ENCODE results near the gene DESI2.
"Not testable (repeated sequence)": the region's sequence is repeated elsewhere in the genome, so short reads cannot be mapped to it uniquely, and the experiment has no call there.

The DESI2 gene

DNA sequence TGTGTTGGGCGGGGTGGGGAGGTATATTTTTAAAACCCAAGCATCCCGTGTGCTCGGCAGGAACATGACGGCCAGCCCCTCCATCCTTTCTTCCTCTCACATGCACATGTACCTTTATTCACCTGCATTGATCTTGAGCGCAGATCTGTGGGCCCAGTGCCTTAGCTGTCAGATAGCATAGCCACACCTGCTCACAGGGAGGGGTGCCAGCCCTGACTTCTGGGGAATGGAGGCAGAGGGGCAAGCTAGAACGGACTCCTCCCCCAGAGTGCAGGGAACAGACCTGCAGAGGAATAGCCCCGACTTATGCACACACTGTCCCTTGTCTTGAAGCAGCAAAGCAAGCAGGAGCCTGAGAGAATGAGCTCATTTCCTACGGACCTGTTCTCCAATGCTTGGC lies 56.1 kb downstream of the DESI2 start:
- Mint-ChIP-seq H3K9me3 (no peaks in the 10 kb centered on the region), H3K27ac (no peak overlapping the region), H3K4me1 (ENCODE audit: low read depth) (peaks cover 6% of the 10 kb centered on the region), H3K27me3 (no peaks in the 10 kb centered on the region), H3K4me3 (no peak overlapping the region), H3K36me3 (ENCODE audit: low read depth) (peaks cover 22% of the 10 kb centered on the region)

DNA sequence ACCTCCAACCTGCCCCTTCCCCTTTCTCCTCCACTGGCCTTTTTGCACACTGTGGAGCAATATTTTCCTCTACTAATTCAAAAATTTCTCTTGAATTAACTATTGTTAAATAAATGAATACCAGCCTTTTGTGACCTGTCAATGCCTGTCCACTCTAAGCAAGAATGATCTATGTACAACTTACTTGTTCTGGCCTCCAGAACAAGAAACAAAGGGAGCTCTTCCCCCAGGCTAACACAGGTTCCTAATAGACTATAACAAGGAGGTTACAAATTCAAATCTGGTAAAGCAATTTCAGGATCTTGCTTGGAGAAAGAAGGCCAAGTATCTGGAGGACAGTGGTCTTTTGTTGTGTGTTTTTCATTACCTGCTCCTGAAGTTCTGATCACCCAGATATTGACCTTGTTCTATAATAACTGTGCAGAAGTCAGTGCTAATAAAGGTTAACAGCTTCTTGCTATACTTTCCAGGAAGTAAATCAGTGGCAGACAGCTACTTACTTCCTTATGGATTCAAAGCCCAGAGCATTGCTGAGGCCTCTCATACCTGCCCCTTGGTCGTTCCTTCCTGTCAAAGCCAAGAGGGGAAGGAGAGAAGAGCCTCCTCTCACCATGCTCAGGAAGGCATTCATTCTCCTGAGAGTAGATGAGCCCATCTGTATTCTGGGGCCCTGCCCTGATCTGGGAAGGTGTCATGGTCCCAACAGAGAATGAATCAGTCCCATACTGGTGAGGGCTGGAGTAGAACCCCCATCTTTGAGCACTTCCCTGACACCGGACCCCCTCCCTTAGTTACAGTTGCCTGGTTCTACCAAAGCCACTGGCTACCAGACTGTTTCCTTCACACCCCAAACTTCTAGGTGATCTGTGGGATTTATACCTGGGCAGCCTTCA lies 56.8 kb downstream of the DESI2 start:
- no peak overlapping the region for H3K4me3 Mint-ChIP-seq
- no peak overlapping the region for H3K27ac Mint-ChIP-seq
- H3K4me1 Mint-ChIP-seq (ENCODE audit: low read depth), result peaks cover 6% of the 10 kb centered on the region
- H3K9me3 Mint-ChIP-seq, result no peaks in the 10 kb centered on the region
- no peaks in the 10 kb centered on the region for H3K27me3 Mint-ChIP-seq
- H3K36me3 Mint-ChIP-seq (ENCODE audit: low read depth), result peaks cover 18% of the 10 kb centered on the region

DNA sequence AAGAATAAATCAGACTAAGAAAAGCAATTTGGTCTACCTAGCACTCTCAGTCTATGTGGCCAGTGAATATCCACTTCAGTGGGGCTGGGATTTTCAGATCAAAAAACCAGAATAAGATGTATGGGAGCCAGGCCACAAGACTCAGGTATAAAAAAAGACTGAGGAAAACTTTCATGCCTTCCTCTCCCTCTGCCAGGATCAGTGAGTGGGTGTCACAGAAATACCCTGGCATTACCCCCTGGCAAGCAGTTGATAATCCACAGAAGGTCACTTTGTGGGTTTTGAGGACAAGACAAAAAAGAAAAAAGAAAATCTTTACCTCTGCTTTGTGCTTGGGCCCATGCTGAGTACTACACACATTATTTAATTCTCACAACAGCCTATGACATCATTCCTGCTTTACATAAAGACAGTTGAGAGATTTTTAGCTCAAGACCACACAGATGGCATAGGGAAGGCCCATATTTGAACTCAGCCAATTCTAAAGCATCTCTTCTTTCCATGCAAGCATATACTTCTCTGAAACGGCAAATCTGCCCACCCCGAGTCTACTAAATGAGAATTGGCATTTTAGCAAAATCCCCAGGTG lies 57.6 kb downstream of the DESI2 start:
- no peak overlapping the region for H3K27ac Mint-ChIP-seq
- no peak overlapping the region for H3K4me3 Mint-ChIP-seq
- H3K4me1 Mint-ChIP-seq (ENCODE audit: low read depth), result peaks cover 6% of the 10 kb centered on the region
- H3K36me3 Mint-ChIP-seq (ENCODE audit: low read depth), result peaks cover 10% of the 10 kb centered on the region
- H3K9me3 Mint-ChIP-seq, result no peaks in the 10 kb centered on the region
- no peaks in the 10 kb centered on the region for H3K27me3 Mint-ChIP-seq

DNA sequence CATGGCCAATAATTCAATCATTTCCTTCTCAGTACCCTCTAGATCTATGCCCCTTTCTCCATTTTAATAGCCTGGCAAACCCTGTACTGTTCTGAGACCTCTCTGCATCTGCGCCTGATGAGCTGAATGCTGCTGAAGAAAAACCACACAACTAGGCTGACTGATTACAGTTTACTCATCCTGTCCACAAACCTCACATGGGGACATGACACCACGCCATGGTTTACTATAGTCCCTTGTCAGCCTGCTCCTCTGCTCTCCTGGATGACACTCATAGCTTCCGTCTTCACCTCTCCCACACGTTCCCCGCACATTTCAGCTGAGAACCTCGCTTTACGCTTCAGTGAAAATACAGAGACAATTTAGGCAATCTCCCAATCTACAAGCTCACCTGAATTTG lies 59.7 kb downstream of the DESI2 start:
- Mint-ChIP-seq H3K27me3 (no peaks in the 10 kb centered on the region), H3K36me3 (ENCODE audit: low read depth) (no peaks in the 10 kb centered on the region), H3K4me3 (no peak overlapping the region), H3K27ac (no peak overlapping the region), H3K9me3 (no peaks in the 10 kb centered on the region), H3K4me1 (ENCODE audit: low read depth) (peaks cover 6% of the 10 kb centered on the region)

DNA sequence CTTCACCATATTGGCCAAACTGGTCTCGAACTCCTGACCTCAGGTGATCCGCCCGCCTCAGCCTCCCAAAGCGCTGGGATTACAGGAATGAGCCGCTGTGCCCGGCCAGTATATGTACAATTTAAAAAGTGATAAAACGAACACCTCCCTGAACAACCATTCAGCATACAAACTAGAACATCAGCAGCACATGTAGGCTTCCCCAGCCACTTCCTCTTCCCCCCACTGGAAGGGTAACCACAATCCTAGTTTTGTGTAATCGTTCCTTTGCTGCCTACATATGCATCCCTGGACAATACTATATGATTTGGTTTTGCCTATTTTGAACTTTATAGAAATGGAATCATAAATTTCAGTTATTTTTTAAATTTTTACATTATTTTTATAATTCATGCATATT lies 60.4 kb downstream of the DESI2 start:
- Mint-ChIP-seq H3K4me1 (ENCODE audit: low read depth) (peaks cover 6% of the 10 kb centered on the region), H3K27me3 (no peaks in the 10 kb centered on the region), H3K9me3 (no peaks in the 10 kb centered on the region), H3K36me3 (ENCODE audit: low read depth) (no peaks in the 10 kb centered on the region), H3K4me3 (no peak overlapping the region), H3K27ac (no peak overlapping the region)

DNA sequence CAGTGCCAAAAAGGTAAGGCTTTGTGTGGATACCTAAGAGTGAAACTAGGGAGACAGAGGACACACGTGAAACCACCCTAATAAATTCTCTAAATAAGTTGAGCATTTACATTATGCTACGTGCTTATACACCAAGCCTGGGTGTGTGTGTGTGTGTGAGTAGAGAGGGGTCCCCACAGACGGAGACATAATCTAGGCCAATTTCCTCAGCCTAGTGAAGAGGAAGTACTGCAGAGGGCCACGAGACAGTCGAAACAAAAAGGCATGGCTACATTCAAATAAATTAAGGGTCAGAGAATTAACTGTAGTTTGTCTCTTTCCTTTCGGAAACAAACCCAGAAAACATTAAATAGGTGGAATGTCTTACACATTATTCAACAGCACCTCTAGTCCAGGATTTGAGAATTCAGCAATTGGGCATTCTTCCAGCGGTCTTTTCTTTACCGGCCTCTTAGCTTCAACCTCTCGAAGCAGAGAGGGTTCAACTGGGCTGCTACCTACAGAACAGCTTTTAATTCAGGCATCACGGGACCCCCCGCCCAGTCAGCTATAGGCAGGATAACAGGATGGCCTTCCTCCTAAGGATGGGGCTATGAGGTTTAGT lies 75.0 kb downstream of the DESI2 start:
- no peak overlapping the region for H3K27ac Mint-ChIP-seq
- H3K4me1 Mint-ChIP-seq (ENCODE audit: low read depth), result peaks cover 11% of the 10 kb centered on the region
- H3K4me3 Mint-ChIP-seq, result no peak overlapping the region
- peaks cover 20% of the 10 kb centered on the region for H3K27me3 Mint-ChIP-seq
- H3K9me3 Mint-ChIP-seq, result no peaks in the 10 kb centered on the region
- no peaks in the 10 kb centered on the region for H3K36me3 Mint-ChIP-seq (ENCODE audit: low read depth)

DNA sequence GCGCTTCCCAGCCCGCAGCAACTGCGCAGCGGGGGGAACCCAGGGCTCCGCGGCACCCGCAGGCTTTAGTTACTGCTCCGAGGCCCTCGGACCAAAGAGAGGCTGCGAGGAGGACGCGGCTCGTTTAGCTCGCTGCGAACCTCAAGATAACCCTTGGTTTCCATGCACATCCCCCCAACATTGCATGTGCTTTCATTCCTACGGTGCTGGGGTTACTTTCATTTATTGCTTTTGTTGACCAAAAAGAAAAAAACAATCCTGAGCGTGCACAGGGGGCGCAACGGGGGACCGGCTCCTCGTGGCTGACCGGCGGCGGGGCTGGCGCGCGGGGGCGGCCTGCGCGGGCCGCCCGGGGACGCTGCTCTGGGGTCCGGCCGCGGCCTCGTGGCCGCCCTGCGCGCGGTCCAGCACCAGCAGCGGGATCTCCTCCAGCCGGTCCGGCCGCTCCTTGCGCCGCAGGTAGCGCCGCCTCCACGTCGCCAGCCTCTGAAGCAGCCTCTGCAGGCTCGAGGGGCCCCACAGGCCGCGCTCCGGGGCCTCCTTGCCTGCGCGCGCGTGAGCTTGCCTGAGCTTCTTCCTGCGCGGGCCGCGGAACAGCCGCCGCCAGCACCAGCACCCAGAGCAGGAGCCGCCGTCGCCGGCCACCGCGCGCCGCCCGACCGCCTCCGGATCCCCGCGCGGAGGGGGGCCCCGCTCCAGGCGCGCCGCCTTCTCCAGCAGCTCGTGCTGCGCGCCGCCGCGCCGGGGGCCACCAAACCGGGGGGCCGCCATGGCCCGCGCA lies 77.4 kb downstream of the DESI2 start:
- no peaks in the 10 kb centered on the region for H3K36me3 Mint-ChIP-seq (ENCODE audit: low read depth)
- H3K27ac Mint-ChIP-seq, result peak overlapping the region; percentile 32
- H3K27me3 Mint-ChIP-seq, result peaks cover 20% of the 10 kb centered on the region
- no peaks in the 10 kb centered on the region for H3K9me3 Mint-ChIP-seq
- peaks cover 11% of the 10 kb centered on the region for H3K4me1 Mint-ChIP-seq (ENCODE audit: low read depth)
- peak overlapping the region; percentile 86 for H3K4me3 Mint-ChIP-seq

DNA sequence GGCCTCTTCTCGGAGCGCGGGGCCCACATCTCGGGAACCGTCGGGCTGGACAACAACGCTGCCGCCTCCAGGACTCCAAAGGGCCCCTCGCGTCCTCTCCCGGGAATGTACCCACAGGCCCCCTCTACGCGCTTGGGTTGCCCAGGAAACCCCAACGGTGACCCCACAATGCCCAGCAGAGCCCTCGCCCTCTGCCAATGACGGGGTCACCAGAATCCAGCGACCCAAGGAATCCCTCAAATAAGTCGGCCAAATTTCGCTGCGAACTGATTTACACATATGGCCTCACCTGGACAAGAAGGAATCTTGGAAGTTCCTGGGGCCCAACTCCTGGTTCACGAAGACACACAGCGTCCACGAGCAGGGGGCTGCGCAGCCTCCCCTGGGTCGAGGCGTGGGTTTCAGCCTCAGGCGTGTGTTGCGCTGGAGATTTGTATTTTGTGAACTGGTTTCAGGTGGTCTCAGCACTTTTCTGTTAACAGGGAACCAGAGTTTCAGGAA lies 78.1 kb downstream of the DESI2 start:
- no peaks in the 10 kb centered on the region for H3K36me3 Mint-ChIP-seq (ENCODE audit: low read depth)
- no peaks in the 10 kb centered on the region for H3K9me3 Mint-ChIP-seq
- peaks cover 11% of the 10 kb centered on the region for H3K4me1 Mint-ChIP-seq (ENCODE audit: low read depth)
- H3K27ac Mint-ChIP-seq, result no peak overlapping the region
- H3K4me3 Mint-ChIP-seq, result peak overlapping the region; percentile 69
- peaks cover 20% of the 10 kb centered on the region for H3K27me3 Mint-ChIP-seq

DNA sequence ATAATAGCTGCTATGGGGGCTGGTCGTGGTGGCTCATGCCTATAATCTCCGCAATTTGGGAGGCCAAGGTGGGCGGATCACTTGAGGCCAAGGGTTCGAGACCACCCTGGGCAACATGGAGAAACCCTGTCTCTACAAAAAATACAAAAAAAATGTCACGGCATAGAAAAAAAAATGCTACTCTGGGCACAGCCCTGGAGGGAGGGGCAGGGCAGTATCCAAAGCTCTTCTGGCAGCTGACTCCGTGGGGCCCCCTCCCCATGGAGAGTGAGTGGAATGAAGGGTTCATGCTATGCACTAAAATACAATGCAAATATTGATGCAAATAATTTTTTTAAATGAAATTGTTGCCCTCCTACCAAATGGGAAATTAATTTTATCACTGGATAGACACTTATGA lies 78.7 kb downstream of the DESI2 start:
- no peaks in the 10 kb centered on the region for H3K36me3 Mint-ChIP-seq (ENCODE audit: low read depth)
- no peak overlapping the region for H3K4me3 Mint-ChIP-seq
- H3K9me3 Mint-ChIP-seq, result no peaks in the 10 kb centered on the region
- H3K27ac Mint-ChIP-seq, result no peak overlapping the region
- H3K4me1 Mint-ChIP-seq (ENCODE audit: low read depth), result peaks cover 11% of the 10 kb centered on the region
- H3K27me3 Mint-ChIP-seq, result peaks cover 20% of the 10 kb centered on the region

DNA sequence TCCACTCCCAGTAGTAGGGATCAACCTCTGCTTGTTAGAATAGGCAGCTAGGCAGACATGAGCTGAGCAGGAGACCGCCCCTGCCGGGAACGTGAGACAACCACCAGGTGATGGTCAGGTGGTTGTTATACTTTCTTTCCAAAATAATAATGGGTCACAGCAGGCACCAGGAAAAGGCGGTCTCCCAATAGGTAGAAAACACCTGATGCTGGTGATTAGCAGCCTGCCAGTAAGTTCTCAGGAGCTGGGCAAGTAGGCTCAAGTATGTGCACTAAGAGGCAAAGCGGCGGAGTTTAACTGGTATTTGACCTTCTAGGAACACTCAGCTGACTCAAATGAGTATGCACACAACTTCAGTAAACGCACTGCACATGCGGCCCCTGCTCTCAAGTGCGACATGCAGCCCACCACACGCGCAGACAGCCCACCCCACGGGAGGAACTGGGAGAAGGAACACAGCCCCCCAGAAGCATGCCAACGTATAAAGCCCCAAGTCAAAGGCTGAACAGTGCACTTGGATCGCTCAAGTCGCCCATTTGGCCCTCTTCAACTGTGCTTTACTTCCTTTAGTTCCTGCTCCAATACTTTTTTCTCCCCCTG lies 80.0 kb downstream of the DESI2 start:
- H3K4me3 Mint-ChIP-seq, result no peak overlapping the region
- H3K36me3 Mint-ChIP-seq (ENCODE audit: low read depth), result no peaks in the 10 kb centered on the region
- no peaks in the 10 kb centered on the region for H3K9me3 Mint-ChIP-seq
- H3K27ac Mint-ChIP-seq, result no peak overlapping the region
- H3K27me3 Mint-ChIP-seq, result peaks cover 20% of the 10 kb centered on the region
- H3K4me1 Mint-ChIP-seq (ENCODE audit: low read depth), result peaks cover 11% of the 10 kb centered on the region

DNA sequence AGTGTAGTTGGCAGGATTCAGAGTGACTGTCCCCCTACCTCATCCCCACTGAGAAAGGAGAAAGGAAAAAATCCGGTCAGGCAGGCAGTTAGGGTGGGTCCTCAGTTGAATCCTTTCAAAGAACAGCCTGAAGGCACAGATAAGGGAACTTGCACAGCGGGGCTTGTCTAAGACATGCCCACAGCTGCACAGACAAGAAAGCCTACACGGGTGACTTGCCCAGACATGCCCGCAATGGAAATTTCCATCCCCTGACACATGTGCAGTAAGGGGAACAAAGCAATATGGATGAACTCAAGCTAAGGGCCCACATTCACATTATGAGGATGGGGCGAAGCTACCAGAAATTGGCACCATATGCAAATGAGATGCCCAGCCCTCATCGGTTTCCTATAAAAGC lies 82.5 kb downstream of the DESI2 start:
- peaks cover 11% of the 10 kb centered on the region for H3K27me3 Mint-ChIP-seq
- no peak overlapping the region for H3K4me3 Mint-ChIP-seq
- H3K36me3 Mint-ChIP-seq (ENCODE audit: low read depth), result no peaks in the 10 kb centered on the region
- H3K9me3 Mint-ChIP-seq, result no peaks in the 10 kb centered on the region
- no peak overlapping the region for H3K27ac Mint-ChIP-seq
- no peaks in the 10 kb centered on the region for H3K4me1 Mint-ChIP-seq (ENCODE audit: low read depth)

DNA sequence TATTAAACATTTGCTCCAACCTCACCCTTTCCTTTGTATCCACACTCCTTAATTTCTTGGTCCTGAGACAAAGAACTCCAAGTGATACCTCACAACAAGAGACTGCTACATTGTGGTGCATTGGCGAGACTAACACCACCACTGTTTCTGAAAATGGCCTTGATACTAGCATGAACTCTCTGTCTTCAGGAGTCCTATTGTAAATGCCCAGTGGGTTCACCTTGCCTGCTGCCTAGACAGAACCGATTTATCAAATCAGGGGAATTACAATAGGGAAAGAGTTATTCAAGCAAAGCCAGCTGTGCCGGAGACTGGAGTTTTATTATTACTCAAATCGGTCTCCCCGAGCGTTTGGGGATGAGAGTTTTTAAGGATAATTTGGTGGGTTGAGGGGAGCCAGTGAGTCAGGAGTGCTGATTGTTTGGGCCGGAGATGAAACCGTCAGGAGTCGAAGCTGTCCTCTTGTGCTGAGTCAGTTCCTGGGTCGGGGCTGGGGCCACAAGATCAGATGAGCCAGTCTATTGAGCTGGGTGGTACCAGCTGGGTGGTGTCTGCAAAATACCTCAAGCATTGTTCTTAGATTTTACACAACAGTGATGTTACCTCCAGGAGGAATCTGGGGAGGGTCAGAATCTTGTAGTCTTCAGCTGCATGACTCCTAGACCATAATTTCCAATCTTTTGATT lies 83.1 kb downstream of the DESI2 start:
- Mint-ChIP-seq H3K4me1 (ENCODE audit: low read depth) (no peaks in the 10 kb centered on the region), H3K4me3 (no peak overlapping the region), H3K27ac (no peak overlapping the region), H3K27me3 (peaks cover 8% of the 10 kb centered on the region), H3K9me3 (no peaks in the 10 kb centered on the region), H3K36me3 (ENCODE audit: low read depth) (no peaks in the 10 kb centered on the region)

DNA sequence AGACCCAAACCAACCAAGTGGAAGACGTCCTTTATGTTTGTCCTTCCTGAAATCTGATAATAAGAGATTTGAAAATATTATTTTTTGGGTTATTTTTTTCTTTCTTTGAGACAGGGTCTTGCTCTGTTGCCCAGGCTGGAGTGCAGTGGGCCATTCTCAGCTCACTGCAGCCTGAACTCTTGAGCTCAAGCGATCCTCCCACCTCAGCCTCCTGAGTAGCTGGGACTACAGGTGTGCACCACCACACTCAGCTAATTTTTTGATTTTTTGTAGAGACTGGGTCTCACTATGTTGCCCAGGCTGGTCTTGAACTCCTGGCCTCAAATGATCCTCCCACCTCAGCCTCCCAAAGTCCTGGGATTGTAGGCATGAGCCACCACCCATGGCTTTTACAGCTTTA lies 86.2 kb downstream of the DESI2 start:
- H3K36me3 Mint-ChIP-seq (ENCODE audit: low read depth); H3K4me1 Mint-ChIP-seq (ENCODE audit: low read depth); H3K27me3 Mint-ChIP-seq; H3K4me3 Mint-ChIP-seq; H3K9me3 Mint-ChIP-seq; H3K27ac Mint-ChIP-seq: not testable (repeated sequence)

DNA sequence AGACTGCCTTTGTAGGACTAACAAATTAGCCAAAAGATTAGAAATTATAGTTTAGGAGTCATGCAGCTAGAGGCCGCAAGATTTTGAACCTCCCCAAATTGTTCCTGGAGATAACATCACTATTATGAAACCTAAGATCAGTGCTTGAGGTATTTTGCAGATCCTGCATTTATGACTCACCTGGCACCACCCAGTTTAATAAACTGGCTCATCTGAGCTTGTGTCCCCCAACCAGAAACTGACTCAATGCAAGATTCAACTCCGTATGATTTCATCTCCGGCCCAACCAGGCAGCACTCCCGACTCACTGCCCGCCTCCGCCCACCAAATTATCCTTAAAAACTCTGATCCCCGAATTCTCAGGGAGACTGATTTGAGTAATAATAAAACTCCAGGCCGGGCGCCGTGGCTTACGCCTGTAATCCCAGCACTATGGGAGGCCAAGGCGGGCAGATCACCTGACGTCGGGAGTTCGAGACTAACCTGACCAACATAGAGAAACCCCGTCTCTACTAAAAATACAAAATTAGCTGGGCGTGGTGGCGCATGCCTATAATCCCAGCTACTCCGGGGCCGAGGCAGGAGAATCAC lies 87.2 kb downstream of the DESI2 start:
- H3K4me1 Mint-ChIP-seq (ENCODE audit: low read depth); H3K27me3 Mint-ChIP-seq; H3K9me3 Mint-ChIP-seq; H3K36me3 Mint-ChIP-seq (ENCODE audit: low read depth); H3K27ac Mint-ChIP-seq; H3K4me3 Mint-ChIP-seq: not testable (repeated sequence)

Data from stimulated activated naive CD8-positive, alpha-beta T cell treated with anti-CD3 and anti-CD28 coated beads, Interleukin-15, Interleukin-2, amounts not matched to agents 100 ng/mL and 50 ng/mL, for 24 hours (primary cell).